HG02970 (cell line): ENCODE data around the gene PLEKHB1.

Source experiments
- ATAC-seq: cut with Tn5 transposase; IDR thresholded peaks from one replicate; pipeline ENCODE4 v1.9.1; 2021; ENCODE audit warnings: mild to moderate bottlenecking, moderate library complexity, moderate number of reproducible peaks; ENCODE audit not compliant: unreplicated experiment, low FRiP score

The PLEKHB1 gene

GRCh38 chr11:73645972-73646631 is at the start of gene PLEKHB1:
TSS of gene PLEKHB1 (plus strand) at chr11:73646581. CDS start at chr11:73646609, 28 bp downstream.
- ATAC-seq, result no peak

- ATAC-seq, result peak; percentile 3
These were observed 48.9 kb upstream of the PLEKHB1 start for GRCh38 chr11:73597336-73597955.

- peak; percentile 95 for ATAC-seq
These were observed 48.2 kb upstream of the PLEKHB1 start, which contains the start of gene FAM168A for GRCh38 chr11:73597956-73598718. TSS of gene FAM168A (minus strand) at chr11:73598112. CDS start at chr11:73468474, 129,638 bp downstream.

DNA sequence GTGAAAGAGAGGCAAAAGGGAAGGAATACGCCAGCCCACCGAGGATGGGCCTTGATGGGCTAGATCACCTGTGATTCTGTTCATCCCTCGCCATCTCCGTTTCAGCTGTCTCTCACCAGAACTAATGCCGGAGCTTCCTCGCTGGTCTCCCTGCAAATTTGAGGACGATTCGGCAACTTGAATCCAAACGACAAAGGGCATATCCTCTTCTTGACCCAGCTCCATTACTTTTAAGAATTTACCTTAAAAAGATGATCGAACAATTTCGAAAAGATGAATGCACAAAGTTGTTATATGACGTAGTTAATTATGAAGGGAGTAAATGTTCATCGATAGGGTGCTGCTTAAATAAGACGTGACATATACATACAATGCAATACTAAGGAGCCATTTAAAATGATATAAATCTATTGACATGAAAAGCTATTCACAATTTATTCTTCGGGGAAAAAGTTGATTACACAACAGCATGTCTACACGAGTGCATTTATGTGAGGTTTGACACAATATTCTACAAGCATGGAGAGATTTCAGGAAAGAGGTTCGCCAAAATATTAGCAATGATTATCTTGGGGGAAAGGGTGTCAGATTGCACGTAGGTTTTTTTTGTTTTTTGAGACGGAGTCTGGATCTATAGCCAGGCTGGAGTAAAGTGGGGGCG is 47.5 kb upstream of the PLEKHB1 start:
- ATAC-seq, result no peak

DNA sequence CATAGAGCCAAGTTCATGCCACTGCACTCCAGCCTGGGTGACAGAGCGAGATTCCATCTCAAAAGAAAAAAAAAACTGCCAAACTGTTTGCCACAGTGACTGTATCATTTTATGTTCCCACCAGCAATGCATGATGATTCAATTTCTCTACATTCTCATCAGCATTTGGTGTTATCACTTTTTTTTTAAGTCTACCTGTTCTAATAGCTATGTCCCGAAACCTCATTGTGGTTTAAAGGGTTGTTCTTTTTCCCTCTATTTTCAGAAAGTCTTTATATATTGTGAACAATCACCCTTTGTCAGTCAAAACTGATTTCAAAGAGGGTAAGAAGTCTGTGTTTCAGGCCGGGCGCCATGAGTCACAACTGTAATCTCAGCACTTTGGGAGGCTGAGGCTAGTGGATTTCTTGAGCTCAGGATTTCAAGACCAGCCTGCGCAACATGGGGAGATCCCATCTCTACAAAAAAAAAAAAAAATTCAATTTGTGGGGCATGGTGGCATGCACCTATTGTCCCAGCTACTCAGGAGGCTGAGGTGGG is 33.7 kb upstream of the PLEKHB1 start:
- ATAC-seq, result no peak

- ATAC-seq, result no peak
These were observed 31.8 kb upstream of the PLEKHB1 start for GRCh38 chr11:73614591-73614990.

DNA sequence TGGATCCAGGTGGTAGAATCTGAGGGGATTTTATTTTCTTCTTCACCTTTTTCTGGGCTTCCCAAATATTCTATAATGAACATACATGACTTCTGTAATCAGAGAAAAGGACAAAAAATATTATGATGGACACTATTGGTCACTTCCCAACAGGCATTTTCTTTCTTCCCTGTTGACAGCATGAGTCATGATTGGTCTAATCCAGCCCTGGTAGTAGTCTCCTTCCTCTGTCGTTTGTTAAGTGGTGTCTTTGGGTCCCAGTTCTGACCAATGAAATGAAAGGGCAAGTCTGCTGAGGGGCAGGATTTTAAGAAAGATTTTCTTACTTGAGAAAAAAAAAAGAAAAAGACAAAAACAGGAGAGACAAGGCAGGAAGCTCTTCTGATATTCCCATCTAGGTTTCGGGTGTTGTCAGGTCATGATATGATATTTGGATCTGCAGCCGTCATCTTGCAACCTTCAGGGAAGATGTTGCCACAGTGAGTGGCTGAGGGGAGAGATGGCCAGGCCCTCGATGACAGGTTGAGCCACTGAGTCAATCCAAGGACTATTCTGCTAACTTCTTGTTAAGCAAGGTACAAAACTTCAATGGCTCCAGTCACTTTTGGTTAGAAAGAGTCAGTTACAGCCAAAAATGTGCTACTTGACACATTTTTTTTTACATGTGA is 23.3 kb upstream of the PLEKHB1 start:
- no peak for ATAC-seq

- ATAC-seq, result no peak
These were observed 22.7 kb upstream of the PLEKHB1 start for GRCh38 chr11:73623686-73624085.

GRCh38 chr11:73625696-73626318 is 20.6 kb upstream of the PLEKHB1 start:
- no peak for ATAC-seq

GRCh38 chr11:73629907-73630306 is 16.5 kb upstream of the PLEKHB1 start:
- ATAC-seq, result no peak

GRCh38 chr11:73632996-73633395 is 13.4 kb upstream of the PLEKHB1 start:
- ATAC-seq, result no peak

- no peak for ATAC-seq
These were observed 12.4 kb upstream of the PLEKHB1 start for GRCh38 chr11:73633999-73634398.

DNA sequence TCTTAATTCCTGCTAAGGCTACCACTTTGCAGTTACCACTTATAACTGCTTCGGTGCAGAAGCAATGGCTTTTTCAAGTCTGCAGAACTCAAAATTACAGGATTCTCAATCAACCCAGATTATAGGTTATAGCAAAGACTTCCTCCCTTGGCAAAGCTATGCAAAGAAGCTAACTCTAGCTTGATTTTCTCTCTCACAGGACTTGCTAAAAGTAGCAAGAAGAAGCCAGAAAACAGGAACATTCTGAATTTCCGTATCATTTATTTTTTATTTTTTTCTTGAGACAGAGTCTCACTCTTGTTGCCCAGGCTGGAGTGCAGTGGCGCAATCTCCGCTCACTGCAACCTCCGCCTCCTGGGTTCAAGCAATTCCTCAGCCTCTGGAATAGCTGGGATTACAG is 10.7 kb upstream of the PLEKHB1 start:
- ATAC-seq, result no peak

- ATAC-seq, result no peak
These were observed 10.1 kb upstream of the PLEKHB1 start for GRCh38 chr11:73636249-73636648.

DNA sequence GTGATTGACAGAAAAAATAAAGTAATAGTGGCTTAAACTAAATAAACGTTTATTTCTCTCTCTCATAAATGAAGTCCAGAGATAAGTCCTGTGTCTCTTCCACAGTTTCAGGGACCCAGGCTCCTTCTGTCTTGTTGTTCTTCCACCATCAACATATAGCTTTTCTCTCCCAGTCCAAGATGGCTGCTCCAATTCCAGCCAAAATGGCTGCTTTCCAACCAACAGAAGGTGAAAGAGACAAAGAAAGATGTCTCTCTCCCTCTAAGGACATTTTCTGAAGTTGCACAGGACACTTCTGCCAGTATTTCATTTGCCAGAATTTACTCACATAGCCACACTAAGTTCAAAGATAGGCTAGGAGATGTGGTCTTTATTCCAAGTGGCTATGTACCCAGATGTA is 9.4 kb upstream of the PLEKHB1 start:
- ATAC-seq, result no peak

GRCh38 chr11:73640592-73640991 is 5.8 kb upstream of the PLEKHB1 start:
- no peak for ATAC-seq

GRCh38 chr11:73641668-73642067 is 4.7 kb upstream of the PLEKHB1 start:
- ATAC-seq, result no peak

GRCh38 chr11:73645121-73645969 is 1.0 kb upstream of the PLEKHB1 start:
- no peak for ATAC-seq
